Gastroesophageal sphincter (tissue), 3 donors: ENCODE results near the gene RHOJ.

Experiments
- CTCF ChIP-seq, 4 experiments: fragments of 200-600 bp in 2 of 4; fragments of 450-650 bp in 2 of 4; sonication (generic) in 1 of 4; IDR thresholded peaks; one replicate each; pipeline ENCODE4 v1.5.1; 2017 to 2019; ENCODE audit warnings: antibody characterized with exemption in 4 of 4, mild to moderate bottlenecking in 2 of 4, moderate library complexity in 2 of 4
- EP300 ChIP-seq: sonication (generic); formaldehyde crosslinking; IDR thresholded peaks from one replicate; pipeline ENCODE4 v1.6.1; 2017; ENCODE audit warnings: antibody characterized with exemption, mild to moderate bottlenecking
- POLR2A ChIP-seq, 2 donors: fragments of 450-650 bp; IDR thresholded peaks; one replicate each; pipeline ENCODE4 v1.6.1; 2017; ENCODE audit warnings: antibody characterized with exemption in 2 of 2, mild to moderate bottlenecking in 2 of 2, moderate library complexity in 1 of 2

- TF ChIP-seq CTCF (IDR thresholded peaks at IDR 0.05) (no peak), EP300 (no peak), POLR2A (IDR thresholded peaks at IDR 0.05) (no peak)
These were observed 13.0 kb upstream of the RHOJ start for GRCh38 chr14:63191211-63191610.
